Lower lobe of right lung (tissue), 2 donors: ENCODE results near the gene TREH. TPM values are rescaled to one million over a fixed set of nuclear protein-coding genes. Genes with fewer than 3 reads are reported as not detected.

Experiments used
- ATAC-seq, 2 donors: fragments of 200-7000 bp; cut with Tn5 transposase; one replicate each; pipeline ENCODE4 v1.9.1; 2020 to 2022; ENCODE audit warnings: mild to moderate bottlenecking in 2 of 2, moderate library complexity in 2 of 2
- DNase-seq: peaks from one replicate; pipeline ENCODE4 v3.0.0-alpha.2; 2020
- H3K27ac ChIP-seq: fragments of 200-600 bp; one replicate; pipeline ENCODE4 v1.8.0; 2022
- H3K27me3 ChIP-seq: fragments of 200-600 bp; one replicate; pipeline ENCODE4 v1.8.0; 2022; ENCODE audit warnings: low read depth
- H3K36me3 ChIP-seq: fragments of 200-600 bp; one replicate; pipeline ENCODE4 v1.8.0; 2022; ENCODE audit warnings: mild to moderate bottlenecking
- H3K4me1 ChIP-seq: fragments of 200-600 bp; one replicate; pipeline ENCODE4 v1.8.0; 2022
- H3K4me3 ChIP-seq: fragments of 200-600 bp; one replicate; pipeline ENCODE4 v1.8.0; 2022; ENCODE audit warnings: mild to moderate bottlenecking
- H3K9me3 ChIP-seq: fragments of 200-600 bp; one replicate; pipeline ENCODE4 v1.8.0; 2022
- intact Hi-C: fragments of 100-400 bp; cut with DNase I; formaldehyde crosslinking; loops from one replicate; pipeline ENCODE4 v1.11.0; 2022
- microRNA-seq: library from miRNA; unstranded; fragments of <30 nt; microRNA quantifications from one replicate; pipeline ENCODE4 v1.2.0, GENCODE V29; 2020; ENCODE audit warnings: borderline number of aligned reads
- total RNA-seq: library from RNA; stranded (reverse); fragmentation: NEBNext Ultra II Directional; extraction: Animal tissue kit (Norgen Biotek cat#: 25700); gene quantifications from one replicate; pipeline ENCODE4 v1.2.1, GENCODE V29; 2021
- TF ChIP-seq, protein P1 (sequence below): fragments of 200-600 bp; IDR thresholded peaks from one replicate; pipeline ENCODE4 v1.8.0; 2022; ENCODE audit warnings: antibody characterized with exemption, mild to moderate bottlenecking
- donor health status: DM: no; HTN: yes; CAD: no; lungs with severe emphysema.

TREH gene
- total RNA-seq, 1 donor from 2014 or later: 0.30 TPM

DNA sequence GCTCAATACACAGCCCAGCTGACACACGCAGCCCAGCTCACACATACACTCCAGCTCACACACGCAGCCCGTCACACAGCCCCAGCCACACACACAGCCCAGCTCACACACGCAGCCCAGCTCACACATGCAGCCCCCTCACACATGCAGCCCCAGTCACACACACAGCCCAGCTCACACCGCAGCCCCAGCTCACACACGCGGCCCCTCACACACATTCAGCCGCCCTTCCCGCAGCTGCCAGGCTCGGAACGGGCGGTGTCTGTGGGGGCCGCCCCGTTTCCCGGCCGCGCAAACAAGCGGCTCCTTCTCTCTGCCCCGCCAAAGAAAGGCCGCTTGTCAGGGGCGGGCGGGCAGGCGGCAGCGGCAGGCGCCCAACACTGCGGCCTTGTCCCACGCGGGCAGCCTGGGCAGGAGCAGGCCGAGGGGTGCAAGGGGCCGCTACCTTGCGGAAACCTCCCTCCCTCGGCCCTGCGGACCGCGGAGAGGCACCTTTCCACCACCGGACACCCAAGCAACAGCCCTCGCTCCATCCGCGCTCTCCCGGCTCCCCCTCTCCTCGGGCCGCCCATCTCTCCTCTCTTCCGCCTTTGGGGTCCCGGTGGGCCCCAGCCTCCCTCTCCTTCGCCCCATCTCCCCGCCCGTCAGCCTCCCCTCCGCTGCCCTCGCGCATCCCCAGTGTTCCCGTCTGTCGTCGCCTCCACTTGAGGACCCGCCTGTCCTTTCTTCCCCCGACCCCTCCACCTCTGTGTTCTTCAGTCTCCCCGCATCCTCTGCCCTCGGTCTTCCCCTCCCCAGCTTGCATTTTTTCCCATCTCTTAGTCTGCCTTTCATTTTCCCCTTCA lies 69.8 kb downstream of the TREH start:
- Histone ChIP-seq H3K9me3 (no peaks in the 10 kb centered on the region), H3K36me3 (peaks cover 13% of the 10 kb centered on the region), H3K4me3 (peak overlapping the region; percentile 67), H3K27ac (peak overlapping the region; percentile 87), H3K4me1 (peaks cover 41% of the 10 kb centered on the region), H3K27me3 (peaks cover 8% of the 10 kb centered on the region)
- intact Hi-C loops: no loop called here
- no peak for ATAC-seq
- DNase-seq: no peak
- TF ChIP-seq, protein P1, sequence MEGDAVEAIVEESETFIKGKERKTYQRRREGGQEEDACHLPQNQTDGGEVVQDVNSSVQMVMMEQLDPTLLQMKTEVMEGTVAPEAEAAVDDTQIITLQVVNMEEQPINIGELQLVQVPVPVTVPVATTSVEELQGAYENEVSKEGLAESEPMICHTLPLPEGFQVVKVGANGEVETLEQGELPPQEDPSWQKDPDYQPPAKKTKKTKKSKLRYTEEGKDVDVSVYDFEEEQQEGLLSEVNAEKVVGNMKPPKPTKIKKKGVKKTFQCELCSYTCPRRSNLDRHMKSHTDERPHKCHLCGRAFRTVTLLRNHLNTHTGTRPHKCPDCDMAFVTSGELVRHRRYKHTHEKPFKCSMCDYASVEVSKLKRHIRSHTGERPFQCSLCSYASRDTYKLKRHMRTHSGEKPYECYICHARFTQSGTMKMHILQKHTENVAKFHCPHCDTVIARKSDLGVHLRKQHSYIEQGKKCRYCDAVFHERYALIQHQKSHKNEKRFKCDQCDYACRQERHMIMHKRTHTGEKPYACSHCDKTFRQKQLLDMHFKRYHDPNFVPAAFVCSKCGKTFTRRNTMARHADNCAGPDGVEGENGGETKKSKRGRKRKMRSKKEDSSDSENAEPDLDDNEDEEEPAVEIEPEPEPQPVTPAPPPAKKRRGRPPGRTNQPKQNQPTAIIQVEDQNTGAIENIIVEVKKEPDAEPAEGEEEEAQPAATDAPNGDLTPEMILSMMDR: no peak

DNA sequence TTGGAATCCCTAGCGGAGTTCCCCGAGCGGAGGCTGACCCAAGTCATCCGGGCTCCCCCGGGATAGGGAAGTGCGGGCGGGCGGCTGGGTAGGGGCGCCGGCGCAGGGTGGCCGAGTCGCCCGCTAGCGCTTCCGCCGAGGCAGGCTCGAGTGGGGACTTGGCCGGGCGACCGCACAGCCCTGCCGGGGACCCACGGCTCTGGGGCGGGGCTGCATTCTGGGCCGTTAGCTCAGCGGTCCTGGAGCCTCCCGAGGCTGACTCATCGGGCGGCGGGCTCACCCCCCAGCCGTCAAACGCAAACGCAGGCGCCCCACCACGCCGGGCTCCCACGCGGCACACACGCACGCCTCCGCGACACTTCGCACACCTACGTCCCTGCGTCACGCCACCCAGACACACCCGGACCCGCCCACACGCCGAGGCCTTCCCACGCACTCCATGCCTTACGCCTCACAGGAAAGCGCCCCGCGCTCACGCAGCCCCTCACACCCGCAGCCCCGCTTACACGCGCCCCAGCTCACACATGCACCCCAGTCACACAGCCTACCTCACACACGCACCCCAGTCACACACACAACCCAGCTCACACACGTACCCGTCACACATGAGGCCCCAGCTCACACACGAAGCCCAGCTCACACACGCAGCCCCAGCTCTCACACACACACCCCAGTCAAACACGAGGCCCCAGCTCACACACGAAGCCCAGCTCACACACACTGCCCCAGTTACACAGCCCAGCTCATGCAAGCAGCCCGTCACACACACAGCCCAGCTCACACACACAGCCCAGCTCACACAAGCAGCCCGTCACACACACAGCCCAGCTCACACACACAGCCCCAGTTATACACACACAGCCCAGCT lies 70.9 kb downstream of the TREH start:
- peak; percentile 77 to 81 for ATAC-seq
- Histone ChIP-seq H3K27me3 (peaks cover 8% of the 10 kb centered on the region), H3K9me3 (no peaks in the 10 kb centered on the region), H3K4me1 (peaks cover 49% of the 10 kb centered on the region), H3K36me3 (peaks cover 4% of the 10 kb centered on the region), H3K27ac (peak overlapping the region; percentile 90), H3K4me3 (peak overlapping the region; percentile 73)
- TF ChIP-seq, protein P1: no peak
- intact Hi-C loops: no loop called here
- peak; percentile 77 for DNase-seq

DNA sequence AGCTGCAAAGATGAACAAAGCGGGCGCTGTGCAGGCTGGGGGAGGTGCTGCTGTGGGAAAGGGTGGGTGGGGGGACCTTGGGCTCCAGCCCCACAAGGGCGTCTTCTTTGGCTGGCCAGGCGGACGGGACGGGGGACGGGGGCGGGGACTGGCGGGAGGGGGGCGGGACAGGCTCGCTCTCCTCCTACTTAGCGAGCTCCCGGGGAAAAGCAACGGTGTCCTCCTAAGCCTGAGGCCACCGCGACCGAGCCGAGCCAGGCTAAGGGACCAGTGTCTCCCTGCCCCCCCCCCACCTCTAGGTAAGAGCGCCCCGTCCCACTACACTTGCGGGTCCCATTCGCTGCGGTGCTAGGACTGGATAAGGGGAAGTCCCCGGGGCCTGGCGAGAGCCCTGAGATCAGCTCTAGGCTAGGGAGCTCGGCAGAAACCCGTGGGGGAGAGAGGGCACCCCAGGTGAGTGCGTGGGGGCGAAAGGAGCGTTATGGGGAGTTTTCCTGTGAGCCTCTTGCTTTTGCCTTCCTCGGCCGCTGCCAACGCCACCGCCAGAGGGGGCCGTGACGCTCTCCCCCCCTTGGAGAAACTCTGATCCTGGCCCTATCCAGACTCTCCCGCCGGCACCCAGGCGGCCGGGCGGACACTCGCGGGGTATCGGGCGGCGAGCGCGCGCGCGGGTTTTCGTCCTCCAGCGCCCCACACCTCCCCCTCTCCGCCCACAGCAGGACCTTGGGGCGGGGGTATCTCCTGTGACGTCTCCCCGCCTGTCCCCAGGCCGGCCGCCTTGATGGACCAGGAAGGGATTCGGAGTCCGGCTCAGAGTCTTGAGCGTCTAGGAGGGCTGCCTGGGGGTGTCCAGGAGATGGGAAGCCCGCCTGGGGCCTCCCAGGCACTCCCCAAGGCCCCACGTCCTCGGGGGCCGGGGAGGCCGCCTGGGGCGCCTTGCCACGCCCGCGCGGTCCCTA lies 71.8 kb downstream of the TREH start, which contains the start of gene PHLDB1:
Gene PHLDB1 (plus strand): TSS at position 215 of the 959 bp plus-strand sequence. CDS start 6,222 bp downstream, outside the sequence.
- TF ChIP-seq, protein P1: peak; percentile 57
- Histone ChIP-seq H3K36me3 (peaks cover 3% of the 10 kb centered on the region), H3K9me3 (no peaks in the 10 kb centered on the region), H3K4me1 (peaks cover 49% of the 10 kb centered on the region), H3K27ac (peak within 1 kb of the TSS; percentile 90), H3K27me3 (peaks cover 8% of the 10 kb centered on the region), H3K4me3 (peak within 1 kb of the TSS; percentile 73)
- ATAC-seq: peak; percentile 63 to 67
- DNase-seq: peak; percentile 71
- intact Hi-C loops: no loop called here

Small RNA genes within 50 kb of the gene (microRNA-seq; reads per million reads assigned to microRNA genes)
- not detected for gene MIR6716

Other genes starting within 250 kb of the TREH start
- 66.3 TPM for gene KMT2A, start 243.2 kb downstream of the TREH start, total RNA-seq
- 1.0 TPM for gene TTC36, start 152.2 kb downstream of the TREH start, total RNA-seq
- gene TMEM25, start 148.5 kb downstream of the TREH start, total RNA-seq: 18.3 TPM
- 18.5 TPM for gene IFT46, start 113.7 kb downstream of the TREH start, total RNA-seq
- 122 TPM for gene ARCN1, start 107.2 kb downstream of the TREH start, total RNA-seq
- 71.8 TPM for gene PHLDB1, start 72.0 kb downstream of the TREH start, total RNA-seq
- gene DDX6, start 111.5 kb upstream of the TREH start, total RNA-seq: 120 TPM
- gene CXCR5, start 204.2 kb upstream of the TREH start, total RNA-seq: 0.09 TPM
- gene BCL9L, start 246.3 kb upstream of the TREH start, total RNA-seq: 48.9 TPM